Femur (tissue), 1 donor: ENCODE results near the gene MYLK.
"Not testable (repeated sequence)": the region's sequence is repeated elsewhere in the genome, so short reads cannot be mapped to it uniquely, and the experiment has no call there.

Experiments
- DNase-seq: peaks from one replicate; pipeline ENCODE4 v3.0.0-alpha.2; 2017

MYLK gene

DNA sequence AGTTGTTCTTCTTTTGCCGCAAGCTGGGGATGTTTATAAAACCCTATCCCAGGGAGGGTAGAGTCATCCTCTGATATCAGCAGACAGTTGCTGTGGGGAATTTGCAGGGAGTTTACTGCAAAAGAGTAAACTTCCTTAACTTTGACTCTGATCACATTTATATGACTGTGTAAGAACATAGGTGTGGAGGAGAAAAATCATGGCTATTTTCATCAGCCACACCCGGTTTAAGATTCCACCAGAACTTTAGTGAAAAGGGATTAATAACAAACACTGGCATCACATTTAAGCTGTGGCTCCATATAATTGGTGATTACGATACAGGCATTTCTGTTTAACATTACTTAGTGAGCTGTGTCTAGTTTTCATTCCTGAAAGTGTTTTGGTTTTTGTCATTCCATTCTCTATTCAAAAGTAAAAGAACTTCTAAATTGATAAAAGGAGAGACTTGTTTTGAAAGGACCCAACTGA is 143.1 kb downstream of the MYLK start:
- no peak for DNase-seq

DNA sequence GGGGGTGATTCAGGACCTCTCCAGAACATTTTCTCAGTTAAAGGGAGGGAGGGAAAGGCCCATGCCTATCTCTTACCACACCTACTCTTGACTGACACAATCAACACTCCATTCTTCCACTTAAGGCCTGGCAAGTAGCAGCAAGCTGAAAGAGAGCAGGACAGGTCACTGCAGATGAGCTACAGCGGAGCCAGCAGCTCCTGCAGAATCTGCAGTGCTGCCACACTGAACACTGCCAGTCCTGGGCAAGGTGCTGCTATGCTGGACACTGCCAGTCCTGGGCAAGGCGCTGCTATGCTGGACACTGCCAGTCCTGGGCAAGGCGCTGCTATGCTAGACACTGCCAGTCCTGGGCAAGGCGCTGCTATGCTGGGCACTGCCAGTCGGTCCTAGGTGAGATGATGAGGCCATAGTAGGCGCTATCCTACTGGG is 143.7 kb downstream of the MYLK start:
- DNase-seq: no peak

- DNase-seq: no peak
Observed at GRCh38 chr3:123739754-123740153, 144.4 kb downstream of the MYLK start.

DNA sequence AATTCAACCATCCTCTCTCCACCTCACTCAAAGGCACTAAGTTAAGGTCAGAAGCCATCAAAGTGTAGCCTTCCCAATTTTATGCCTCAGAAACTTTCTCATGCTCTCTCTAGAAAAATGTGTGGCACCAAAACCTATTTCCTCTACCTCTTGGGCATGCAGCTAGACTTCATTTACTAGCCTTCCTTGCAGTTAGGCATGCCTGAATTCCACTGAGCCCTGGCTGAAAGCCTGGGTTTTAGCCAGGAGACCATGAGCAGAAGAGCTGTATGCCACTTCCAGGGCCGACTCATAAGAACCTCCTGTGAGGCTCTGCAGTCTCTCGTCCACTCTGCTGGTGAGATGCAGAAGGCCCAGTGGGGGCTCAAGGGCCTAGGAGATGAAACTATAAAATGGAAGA is 145.0 kb downstream of the MYLK start:
- no peak for DNase-seq

- not testable (repeated sequence) for DNase-seq
Observed at GRCh38 chr3:123738522-123738921, 145.6 kb downstream of the MYLK start.

DNA sequence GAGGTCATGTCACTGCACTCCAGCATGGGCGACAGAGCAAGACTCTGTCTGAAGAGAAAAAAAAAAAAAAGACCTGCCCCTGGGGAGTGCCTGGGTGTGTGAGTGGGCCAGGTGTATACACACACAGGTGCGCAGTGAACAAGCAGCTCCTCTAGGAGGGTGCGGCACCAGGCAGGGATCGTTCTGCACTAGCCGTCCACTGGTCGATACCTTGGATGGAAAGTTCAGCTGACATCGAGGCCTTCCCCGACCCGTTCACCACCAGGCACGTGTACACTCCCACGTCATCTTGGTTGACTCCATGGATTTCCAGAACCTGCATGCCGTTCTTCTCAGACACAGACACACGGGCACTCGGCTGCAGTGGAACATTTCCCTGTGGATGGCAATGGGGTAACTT is 147.0 kb downstream of the MYLK start:
- no peak for DNase-seq

DNA sequence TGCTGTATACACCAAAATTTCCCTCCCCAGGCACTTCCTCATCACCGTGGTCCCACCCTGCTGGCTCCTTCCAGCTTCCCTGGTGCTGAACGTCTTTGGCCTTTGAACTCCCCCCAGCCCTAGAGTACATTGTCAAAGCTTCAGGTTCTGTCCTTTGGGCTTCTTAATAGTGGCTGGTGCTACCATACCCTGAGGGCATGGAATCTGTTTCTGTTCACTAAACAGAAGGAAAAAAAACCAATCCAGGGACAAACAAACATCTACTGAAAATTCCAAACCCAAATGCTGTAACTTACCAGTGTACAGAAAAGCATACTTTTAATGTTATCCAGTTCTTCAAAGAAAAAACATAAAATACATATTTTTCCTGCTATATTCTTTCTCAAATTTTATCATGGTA is 148.7 kb downstream of the MYLK start:
- DNase-seq: no peak

GRCh38 chr3:123734527-123734902 is 149.6 kb downstream of the MYLK start:
- DNase-seq: no peak

GRCh38 chr3:123733805-123734526 is 150.2 kb downstream of the MYLK start:
- DNase-seq: no peak

- no peak for DNase-seq
Observed at GRCh38 chr3:123733341-123733740, 150.8 kb downstream of the MYLK start.

DNA sequence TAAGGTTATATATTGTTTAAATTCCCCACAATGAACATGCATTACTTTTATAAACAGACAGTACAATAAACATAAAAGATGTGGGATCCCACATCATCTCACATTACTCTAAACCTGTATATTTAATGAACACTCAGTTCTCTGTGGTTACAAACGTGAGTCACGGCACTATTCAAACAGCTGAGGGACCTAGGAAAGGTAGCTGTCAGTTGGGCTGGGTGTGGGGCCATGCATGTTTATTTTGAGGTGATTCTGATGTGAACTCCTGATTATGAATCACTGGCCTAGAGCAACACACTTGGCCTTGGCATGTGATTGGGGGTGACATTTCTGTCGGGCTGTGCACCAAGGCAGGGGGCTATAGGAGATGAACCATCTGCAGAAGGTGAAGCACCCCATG is 151.7 kb downstream of the MYLK start:
- DNase-seq: no peak

GRCh38 chr3:123730829-123731228 is 153.3 kb downstream of the MYLK start:
- DNase-seq: no peak

DNA sequence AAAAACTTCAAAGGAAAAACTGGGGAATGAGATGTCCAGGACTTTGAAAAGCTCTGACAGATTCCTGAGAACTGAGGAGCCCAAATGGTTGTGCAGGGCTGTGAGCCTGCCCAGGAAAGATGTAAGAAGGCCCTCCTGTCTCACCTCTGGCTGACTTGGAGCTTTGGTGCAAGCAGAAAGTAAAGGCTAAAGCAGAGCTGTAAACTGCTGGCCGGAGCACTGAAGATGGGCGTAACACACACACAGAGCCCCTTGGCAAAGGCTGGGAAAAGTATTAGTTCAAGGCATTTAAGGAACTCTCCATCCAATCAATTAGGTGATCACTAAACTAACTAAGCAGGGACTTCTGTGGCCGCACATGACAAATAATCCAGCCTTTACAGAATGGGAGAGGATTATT is 155.1 kb downstream of the MYLK start:
- DNase-seq: no peak

DNA sequence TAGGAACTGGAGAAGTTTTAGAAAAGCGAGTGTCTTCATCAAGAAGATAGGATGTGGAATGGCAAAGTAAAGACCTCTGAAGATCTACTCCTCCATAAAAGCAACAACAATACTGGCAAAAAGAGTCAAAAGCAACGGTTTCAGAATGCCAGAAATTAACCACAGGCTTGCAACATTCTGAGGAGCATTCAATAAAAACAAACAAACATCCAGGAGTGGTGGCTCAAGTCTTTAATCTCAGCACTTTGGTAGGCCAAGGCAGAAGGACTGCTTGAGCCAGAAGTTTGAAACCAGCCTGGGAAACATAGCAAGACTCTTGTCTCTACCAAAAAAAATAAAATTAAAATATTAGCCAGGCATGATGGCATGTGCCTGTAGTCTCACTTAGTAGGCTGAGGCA is 156.1 kb downstream of the MYLK start:
- no peak for DNase-seq

DNA sequence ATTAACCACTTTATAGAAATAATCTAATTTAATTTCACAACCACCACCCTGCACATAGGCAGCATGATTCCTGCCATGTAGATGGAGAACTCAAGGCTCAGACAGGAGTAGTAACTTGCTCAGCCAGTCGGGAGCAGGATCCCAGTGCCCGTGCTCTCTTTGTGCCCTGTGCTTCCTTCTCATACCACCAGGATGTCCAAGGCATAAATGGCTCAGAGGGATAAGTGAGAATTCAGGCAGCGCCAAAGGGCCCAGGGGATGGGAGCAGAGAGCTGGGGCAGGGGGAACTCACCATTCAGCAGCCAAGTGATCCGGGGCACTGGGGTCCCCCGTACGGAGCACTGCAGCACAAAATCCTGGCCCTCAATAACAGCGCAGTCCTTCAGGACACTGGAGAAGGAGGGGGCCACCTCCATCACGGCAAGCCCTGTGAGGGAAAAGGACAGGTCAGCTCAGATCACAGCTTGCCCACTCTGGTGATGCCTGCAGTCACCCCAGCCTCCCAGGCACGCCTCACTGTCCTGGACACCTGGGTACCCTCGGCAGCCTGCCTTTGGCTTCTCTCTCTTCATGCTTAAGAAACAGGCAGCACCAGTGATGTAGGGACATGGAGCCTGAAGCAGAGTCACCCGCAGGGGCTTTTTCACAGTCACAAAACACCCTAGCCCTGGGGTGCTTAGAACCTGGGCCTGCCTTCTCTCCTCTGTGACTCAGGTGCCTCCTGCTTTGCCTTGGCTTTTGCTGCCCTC is 158.3 kb downstream of the MYLK start:
- no peak for DNase-seq

GRCh38 chr3:123724306-123724705 is 159.8 kb downstream of the MYLK start:
- no peak for DNase-seq

DNA sequence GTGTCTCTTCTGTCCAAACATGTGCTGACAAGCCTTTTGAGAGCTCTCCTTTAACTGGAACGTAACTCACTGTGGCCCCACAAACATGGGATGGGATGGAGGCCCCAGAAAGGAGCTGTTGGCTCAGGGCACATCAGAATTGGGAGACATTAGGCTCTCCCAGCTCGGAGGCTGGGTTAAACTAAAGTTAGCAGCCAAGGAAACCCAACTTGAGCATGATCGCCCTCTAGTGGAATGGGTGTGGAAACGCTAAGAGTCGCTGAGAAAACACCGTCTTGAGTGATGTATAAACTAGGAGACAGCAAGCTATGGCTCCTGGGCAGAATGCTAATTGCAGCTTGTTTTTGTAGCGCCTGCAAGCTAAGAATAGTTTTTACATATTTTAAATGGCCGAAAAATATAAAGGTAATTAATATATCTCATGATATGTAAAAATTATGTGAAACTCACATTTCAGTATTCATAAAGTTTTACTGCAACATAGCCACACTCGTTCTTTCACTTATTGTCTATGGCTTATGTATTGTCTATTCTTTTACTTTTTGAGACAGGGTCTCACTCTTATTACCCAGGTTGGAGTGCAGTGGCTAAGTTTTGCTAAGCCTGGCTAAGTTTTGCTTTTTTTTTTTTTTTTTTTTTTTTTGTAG is 160.5 kb downstream of the MYLK start:
- peak; percentile 74 for DNase-seq

DNA sequence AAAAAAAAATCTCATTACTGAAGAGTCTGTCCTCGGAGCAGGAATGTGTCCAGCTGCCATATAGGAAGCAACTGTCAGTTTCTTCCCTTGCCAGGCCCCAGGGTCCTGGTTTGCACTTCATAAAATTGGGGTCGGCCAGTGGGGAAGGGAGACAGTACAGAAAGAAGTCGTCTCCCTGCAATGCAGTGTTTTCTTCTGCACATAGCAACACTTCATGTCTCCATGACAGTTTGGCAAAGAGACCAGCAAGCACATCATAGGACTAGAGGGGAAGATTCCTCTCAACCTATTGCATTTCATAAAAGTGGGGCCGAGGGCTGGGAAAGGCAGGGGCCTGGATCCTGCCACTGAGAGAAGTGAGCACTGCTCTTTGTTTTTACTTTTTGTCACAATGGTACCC is 161.1 kb downstream of the MYLK start:
- peak; percentile 60 for DNase-seq

- no peak for DNase-seq
Observed at GRCh38 chr3:123722456-123722855, 161.7 kb downstream of the MYLK start.

DNA sequence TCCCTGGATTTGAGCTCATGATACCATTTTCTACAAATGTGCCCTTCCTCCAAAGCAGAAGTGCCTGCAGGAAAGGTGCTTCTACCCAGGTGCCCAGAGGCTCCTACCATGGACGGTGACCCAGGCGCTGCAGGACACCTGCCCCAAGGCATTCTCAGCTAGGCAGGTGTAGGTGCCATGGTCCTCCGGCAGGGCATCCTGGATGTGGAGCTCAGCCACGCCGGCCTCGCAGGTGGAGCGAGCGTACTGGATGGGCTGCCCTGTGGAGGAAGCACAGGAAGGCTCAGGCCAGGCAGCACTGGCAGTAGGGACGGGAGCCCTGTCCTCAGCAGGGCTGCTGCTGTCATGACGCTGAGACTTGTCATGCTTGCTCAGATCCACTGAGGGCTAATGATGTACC is 162.1 kb downstream of the MYLK start:
- DNase-seq: no peak

DNA sequence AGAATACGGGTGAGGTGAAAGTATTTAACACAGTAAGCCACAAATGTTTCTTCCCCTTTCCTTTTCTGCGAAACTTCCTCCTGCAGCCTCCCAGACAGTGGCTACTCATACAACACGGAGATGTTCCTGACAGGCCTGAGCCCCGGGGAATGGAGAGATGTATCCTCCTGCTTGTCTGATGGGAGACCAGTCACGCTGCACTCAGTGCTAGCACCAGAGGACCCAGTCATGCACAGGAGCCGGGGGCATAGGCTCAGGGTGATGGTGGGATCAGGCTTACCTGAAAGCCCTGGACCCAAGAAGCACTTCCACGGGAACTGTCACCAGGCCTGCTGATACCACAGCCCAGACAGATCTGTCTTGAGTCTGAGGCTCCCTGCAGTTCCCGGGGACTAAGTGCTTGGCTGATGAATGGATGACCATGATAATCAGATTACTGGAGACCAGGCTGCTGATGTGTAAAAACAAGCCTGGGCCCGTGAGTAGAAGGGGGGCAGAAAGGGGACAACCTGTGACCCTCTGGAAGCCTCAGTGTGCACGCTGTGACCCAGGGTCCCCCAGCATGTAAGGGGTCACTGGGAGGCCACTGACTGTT is 162.9 kb downstream of the MYLK start:
- DNase-seq: not testable (repeated sequence)

DNA sequence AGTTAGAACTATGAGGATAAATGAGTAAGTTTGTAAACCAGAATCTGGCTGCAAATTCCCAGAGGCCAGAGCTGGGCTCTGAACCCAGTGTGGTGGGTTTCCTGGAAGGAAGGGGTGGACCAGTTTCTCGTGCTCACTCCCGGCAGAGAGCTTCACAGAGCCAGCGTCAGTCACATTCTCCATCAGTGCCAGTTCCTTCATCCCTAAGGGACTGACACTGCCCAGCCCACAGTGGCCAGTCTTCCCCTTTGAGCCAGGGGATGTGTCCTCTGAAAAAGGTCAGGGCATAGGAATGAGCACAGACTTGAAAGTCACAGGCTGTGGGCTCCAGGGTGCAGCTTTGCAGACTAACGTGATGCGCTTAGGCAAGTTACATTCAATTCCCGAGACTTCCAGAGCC is 163.5 kb downstream of the MYLK start:
- DNase-seq: peak; percentile 48

- peak; percentile 63 for DNase-seq
Observed at GRCh38 chr3:123719862-123720453, 164.2 kb downstream of the MYLK start.
